ENCODE results near the gene ELOB.
A peak's percentile ranks its signal among the peaks of the same experiment; 100 is the strongest.

ELOB gene

GRCh38 chr16:2779978-2780898 lies 3.2 kb upstream of the ELOB start:
- no peak for DNase-seq

GRCh38 chr16:2779151-2779920 lies 2.3 kb upstream of the ELOB start:
- DNase-seq, result no peak

GRCh38 chr16:2778630-2778958 lies 1.5 kb upstream of the ELOB start:
- no peak for DNase-seq

GRCh38 chr16:2777903-2778629 lies 986 bp upstream of the ELOB start:
- peak in 1 of 2 donors; percentile 16 for DNase-seq

- DNase-seq, result peak; percentile 15 to 40
Measured at GRCh38 chr16:2776500-2777139, 460 bp downstream of the ELOB start.

- no peak for DNase-seq
Measured at GRCh38 chr16:2775765-2776499, 1.1 kb downstream of the ELOB start.

- peak; percentile 31 to 50 for DNase-seq
Measured at GRCh38 chr16:2775131-2775716, 1.9 kb downstream of the ELOB start.

GRCh38 chr16:2774161-2774891 lies 2.8 kb downstream of the ELOB start:
- no peak for DNase-seq

- DNase-seq, result no peak
Measured at GRCh38 chr16:2773188-2773968, 3.7 kb downstream of the ELOB start.

GRCh38 chr16:2771496-2772402 lies 5.3 kb downstream of the ELOB start:
- DNase-seq, result no peak

- peak in 1 of 2 donors; percentile 60 for DNase-seq
Measured at GRCh38 chr16:2770057-2770951, 6.8 kb downstream of the ELOB start.

- peak in 1 of 2 donors; percentile 37 for DNase-seq
Measured at GRCh38 chr16:2769675-2770056, 7.4 kb downstream of the ELOB start.

GRCh38 chr16:2769100-2769529 lies 8.0 kb downstream of the ELOB start:
- no peak for DNase-seq

- DNase-seq, result no peak
Measured at GRCh38 chr16:2768403-2769089, 8.5 kb downstream of the ELOB start.

- DNase-seq, result no peak
Measured at GRCh38 chr16:2767891-2768290, 9.2 kb downstream of the ELOB start.

- no peak for DNase-seq
Measured at GRCh38 chr16:2767140-2767731, 9.8 kb downstream of the ELOB start.
